ENCODE measurements around the gene ABHD12. TPM values are rescaled to one million over a fixed set of nuclear protein-coding genes. Genes with fewer than 3 reads are reported as not detected.
"Not testable (repeated sequence)": the region's sequence is repeated elsewhere in the genome, so short reads cannot be mapped to it uniquely, and the experiment has no call there.

ABHD12 gene
- total and polyA plus RNA-seq, 3 experiments from 2014 or later = 27.3 to 35.0 (median 27.6) TPM

GRCh38 chr20:25408170-25408547 lies 17.5 kb upstream of the ABHD12 start:
- Mint-ChIP-seq H3K4me3 (peak overlapping the region; percentile 90 to 94 (median 92)), H3K27me3 (no peaks in the 10 kb centered on the region), H3K4me1 (peaks cover 11 to 22% (median 14%) of the 10 kb centered on the region in 3 donors), H3K36me3 (peaks cover 2 to 6% (median 4%) of the 10 kb centered on the region in 3 donors), H3K27ac (peak overlapping the region; percentile 25 to 91 (median 74)), H3K9me3 (peaks cover 0 to 13% (median 8%) of the 10 kb centered on the region in 5 donors)
- H3K4me3 ChIP-seq (ENCODE audit: low read length) = peak overlapping the region; percentile 87
- CTCF ChIA-PET = interaction anchor here (2.1 to 2.8 kb wide), 2 partner anchors 9 to 113 kb away, joined by 8 to 11 read pairs; no protein-coding TSS in a partner anchor
- H3K36me3 ChIP-seq (ENCODE audit: insufficient read depth, low read length) = no peaks in the 10 kb centered on the region
- H3K9me3 ChIP-seq (ENCODE audit: low read length) = peaks cover 1% of the 10 kb centered on the region
- no peaks in the 10 kb centered on the region for H3K27me3 ChIP-seq (ENCODE audit: insufficient read depth, low read length, poor library complexity, severe bottlenecking)
- POLR2A ChIA-PET = interaction anchor here (1.5 to 1.6 kb wide), 2 partner anchors 17 to 213 kb away, joined by 6 to 7 read pairs; partner anchors contain the start of genes ABHD12 and ENTPD6
- peaks cover 11% of the 10 kb centered on the region for H3K4me1 ChIP-seq (ENCODE audit: insufficient read depth, low read length)
- peak overlapping the region; percentile 66 for H3K27ac ChIP-seq (ENCODE audit: low read depth, low read length)
- DNase-seq = no peak

DNA sequence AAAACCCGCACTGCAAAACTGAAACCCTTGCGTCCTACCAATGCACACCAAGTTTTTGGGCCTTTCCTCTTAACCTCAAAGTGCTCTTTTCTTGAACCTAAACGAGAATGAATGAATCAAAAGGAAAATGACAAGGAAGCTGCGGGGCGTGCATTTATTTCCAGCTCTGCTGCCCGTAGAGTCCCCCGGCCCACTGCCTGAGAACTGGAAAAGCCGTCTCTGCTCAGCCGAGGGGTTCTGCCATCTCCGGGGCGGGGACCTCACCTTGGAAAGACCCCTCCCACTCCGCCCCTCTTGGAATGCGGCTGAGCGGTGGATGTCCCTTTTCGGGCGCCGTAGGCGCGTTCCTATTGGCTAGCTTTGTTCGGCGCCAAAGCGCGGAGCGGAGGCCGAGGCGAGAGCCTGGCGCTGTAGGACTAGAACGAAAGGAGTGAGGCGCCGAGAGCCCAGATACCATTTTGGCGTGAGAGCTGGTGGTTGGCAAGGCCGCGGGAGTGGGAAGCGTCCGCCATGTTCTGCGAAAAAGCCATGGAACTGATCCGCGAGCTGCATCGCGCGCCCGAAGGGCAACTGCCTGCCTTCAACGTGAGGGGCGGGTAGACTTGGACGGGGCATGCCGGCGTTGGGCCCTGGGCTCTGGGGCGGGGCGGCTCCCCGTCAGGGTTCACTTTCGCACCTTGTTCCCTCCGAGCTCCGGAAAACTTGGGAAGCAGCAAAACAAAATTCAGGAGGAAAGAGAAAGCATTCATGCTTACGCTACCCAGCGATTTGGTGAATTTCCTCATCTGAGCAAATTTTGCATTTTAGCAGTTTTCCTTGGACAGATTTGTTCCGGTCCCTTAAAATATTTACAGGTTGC lies 16.9 kb upstream of the ABHD12 start, which contains the start of gene GINS1:
Gene GINS1 (plus strand): TSS at position 363 of the 859 bp plus-strand sequence. CDS start 148 bp downstream, at position 511.
- peak within 1 kb of the TSS; percentile 66 for H3K27ac ChIP-seq (ENCODE audit: low read depth, low read length)
- peak; percentile 58 to 80 (median 70) for DNase-seq
- H3K27ac Mint-ChIP-seq = peak within 1 kb of the TSS; percentile 53 to 91 (median 85)
- peaks cover 8% of the 10 kb centered on the region for H3K9me3 ChIP-seq (ENCODE audit: low read length)
- peaks cover 2 to 7% (median 5%) of the 10 kb centered on the region in 3 donors for H3K36me3 Mint-ChIP-seq
- H3K36me3 ChIP-seq (ENCODE audit: insufficient read depth, low read length) = no peaks in the 10 kb centered on the region
- peak within 1 kb of the TSS; percentile 90 to 94 (median 92) for H3K4me3 Mint-ChIP-seq
- POLR2A ChIA-PET = interaction anchor here (0.7 to 1.6 kb wide), 3 partner anchors 17 to 212 kb away, joined by 4 to 7 read pairs (median 6); partner anchors contain the start of genes ABHD12 and ENTPD6
- H3K4me3 ChIP-seq (ENCODE audit: low read length) = peak within 1 kb of the TSS; percentile 87
- H3K27me3 ChIP-seq (ENCODE audit: insufficient read depth, low read length, poor library complexity, severe bottlenecking) = no peaks in the 10 kb centered on the region
- H3K9me3 Mint-ChIP-seq = peaks cover 3 to 15% (median 14%) of the 10 kb centered on the region in 5 donors
- H3K4me1 Mint-ChIP-seq = peaks cover 11 to 22% (median 14%) of the 10 kb centered on the region in 3 donors
- no peaks in the 10 kb centered on the region for H3K27me3 Mint-ChIP-seq
- H3K4me1 ChIP-seq (ENCODE audit: insufficient read depth, low read length) = peaks cover 11% of the 10 kb centered on the region
- CTCF ChIA-PET = interaction anchor here (0.9 to 2.8 kb wide), 3 partner anchors 9 to 161 kb away, joined by 3 to 11 read pairs (median 8); no protein-coding TSS in a partner anchor

DNA sequence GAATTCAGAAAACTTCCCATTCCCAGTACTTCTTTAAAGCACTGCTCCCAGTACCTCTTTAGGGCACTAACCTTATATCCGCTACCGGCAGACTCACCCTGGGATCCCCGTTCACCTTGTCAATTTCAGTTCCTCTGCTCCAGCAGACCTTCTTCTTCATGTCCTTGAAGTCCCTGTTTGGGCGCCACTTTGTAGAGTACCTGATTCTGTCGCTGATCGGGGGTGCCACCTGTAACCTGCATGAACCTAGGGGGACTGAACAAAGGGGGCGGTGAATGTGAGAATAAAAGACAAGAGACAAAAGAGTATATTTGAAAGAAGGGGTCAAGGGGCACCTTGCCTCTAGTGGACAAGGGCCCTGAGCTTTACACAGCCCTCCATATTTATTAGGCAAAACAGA lies 11.9 kb upstream of the ABHD12 start:
- POLR2A ChIA-PET = no interaction called here
- no peaks in the 10 kb centered on the region for H3K36me3 ChIP-seq (ENCODE audit: insufficient read depth, low read length)

DNA sequence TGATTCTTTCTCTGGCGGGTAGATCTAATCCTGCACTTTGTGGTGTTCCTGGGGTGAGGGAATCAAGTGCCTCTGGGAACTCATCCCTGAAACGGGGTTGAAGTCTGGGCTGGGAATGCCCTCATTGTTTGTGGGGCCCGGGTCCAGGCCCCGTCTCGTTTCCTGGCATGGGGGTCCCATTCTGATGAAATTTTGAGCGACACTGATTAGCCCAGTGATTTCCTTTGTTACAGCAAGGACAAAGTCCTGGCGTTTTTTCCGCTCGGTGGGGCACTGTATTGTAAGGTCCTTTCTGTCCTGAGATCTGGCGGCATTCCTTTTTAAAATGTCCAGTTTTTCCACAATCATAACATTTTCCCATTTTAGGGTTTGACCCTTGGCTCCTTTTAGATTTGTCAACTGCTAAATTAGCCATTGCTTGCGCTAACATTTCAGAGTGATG lies 9.7 kb upstream of the ABHD12 start:
- H3K27ac ChIP-seq (ENCODE audit: low read depth, low read length); H3K4me3 ChIP-seq (ENCODE audit: low read length); H3K4me1 ChIP-seq (ENCODE audit: insufficient read depth, low read length); POLR2A ChIA-PET; H3K36me3 ChIP-seq (ENCODE audit: insufficient read depth, low read length); H3K4me1 Mint-ChIP-seq; H3K27me3 ChIP-seq (ENCODE audit: insufficient read depth, low read length, poor library complexity, severe bottlenecking); H3K27ac Mint-ChIP-seq; DNase-seq; H3K9me3 ChIP-seq (ENCODE audit: low read length); H3K4me3 Mint-ChIP-seq: not testable (repeated sequence)
- peaks cover 2 to 10% (median 3%) of the 10 kb centered on the region in 3 donors for H3K36me3 Mint-ChIP-seq
- peaks cover 3 to 17% of the 10 kb centered on the region in 2 donors for H3K27me3 Mint-ChIP-seq
- CTCF ChIA-PET = interaction anchor here (0.9 to 1.2 kb wide), 2 partner anchors 13 to 336 kb away, joined by 3 read pairs; no protein-coding TSS in a partner anchor
- peaks cover 6 to 23% (median 18%) of the 10 kb centered on the region in 5 donors for H3K9me3 Mint-ChIP-seq

More for the DNA sequence above, 11.9 kb upstream of the ABHD12 start:
- no peak for DNase-seq
- Mint-ChIP-seq H3K27ac (no peak overlapping the region), H3K27me3 (peaks cover 2 to 12% of the 10 kb centered on the region in 2 donors), H3K4me1 (peaks cover 5 to 8% (median 8%) of the 10 kb centered on the region in 3 donors), H3K9me3 (peaks cover 6 to 23% (median 18%) of the 10 kb centered on the region in 5 donors), H3K36me3 (peaks cover 2 to 10% (median 4%) of the 10 kb centered on the region in 3 donors), H3K4me3 (peak overlapping the region in 1 of 7 donors; percentile 66)
- H3K4me1 ChIP-seq (ENCODE audit: insufficient read depth, low read length) = no peaks in the 10 kb centered on the region
- CTCF ChIA-PET = no interaction called here
- H3K4me3 ChIP-seq (ENCODE audit: low read length) = no peak overlapping the region
- no peaks in the 10 kb centered on the region for H3K27me3 ChIP-seq (ENCODE audit: insufficient read depth, low read length, poor library complexity, severe bottlenecking)
- H3K9me3 ChIP-seq (ENCODE audit: low read length) = peaks cover 9% of the 10 kb centered on the region
- H3K27ac ChIP-seq (ENCODE audit: low read depth, low read length) = no peak overlapping the region

DNA sequence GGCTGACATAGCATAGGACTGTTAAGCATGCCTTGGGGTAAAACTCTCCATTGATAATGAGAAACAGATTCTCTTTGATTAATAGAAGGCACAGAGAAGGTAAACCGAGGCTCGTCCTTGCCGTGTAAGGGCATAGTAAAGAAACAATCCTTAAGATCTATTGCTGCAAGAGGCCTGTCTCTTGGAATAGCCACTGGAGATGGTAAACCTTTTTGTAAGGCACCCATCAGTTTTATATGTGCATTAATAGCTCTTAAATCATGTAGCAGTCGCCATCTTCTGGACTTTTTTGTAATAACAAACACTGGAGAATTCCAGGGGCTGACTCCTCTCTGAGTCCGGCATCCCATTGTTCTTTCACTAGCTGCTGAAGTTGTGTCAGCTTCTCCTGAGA lies 8.4 kb upstream of the ABHD12 start:
- no peak overlapping the region for H3K27ac Mint-ChIP-seq
- H3K4me3 Mint-ChIP-seq = no peak overlapping the region
- no peaks in the 10 kb centered on the region for H3K36me3 ChIP-seq (ENCODE audit: insufficient read depth, low read length)
- ChIA-PET CTCF (interaction anchor here (0.7 to 2.1 kb wide), 9 partner anchors 8 to 444 kb away, joined by 3 to 8 read pairs (median 3); partner anchors contain the start of gene GINS1), POLR2A (no interaction called here)
- DNase-seq = peak in 2 of 5 donors; percentile 36 to 38
- H3K27ac ChIP-seq (ENCODE audit: low read depth, low read length) = no peak overlapping the region
- H3K9me3 ChIP-seq (ENCODE audit: low read length) = peaks cover 9% of the 10 kb centered on the region
- H3K4me1 ChIP-seq (ENCODE audit: insufficient read depth, low read length) = no peaks in the 10 kb centered on the region
- H3K27me3 Mint-ChIP-seq = peaks cover 3 to 17% of the 10 kb centered on the region in 2 donors
- H3K4me1 Mint-ChIP-seq = no peaks in the 10 kb centered on the region
- no peak overlapping the region for H3K4me3 ChIP-seq (ENCODE audit: low read length)
- peaks cover 2 to 10% (median 3%) of the 10 kb centered on the region in 3 donors for H3K36me3 Mint-ChIP-seq
- H3K27me3 ChIP-seq (ENCODE audit: insufficient read depth, low read length, poor library complexity, severe bottlenecking) = no peaks in the 10 kb centered on the region
- H3K9me3 Mint-ChIP-seq = peaks cover 6 to 20% (median 16%) of the 10 kb centered on the region in 5 donors

DNA sequence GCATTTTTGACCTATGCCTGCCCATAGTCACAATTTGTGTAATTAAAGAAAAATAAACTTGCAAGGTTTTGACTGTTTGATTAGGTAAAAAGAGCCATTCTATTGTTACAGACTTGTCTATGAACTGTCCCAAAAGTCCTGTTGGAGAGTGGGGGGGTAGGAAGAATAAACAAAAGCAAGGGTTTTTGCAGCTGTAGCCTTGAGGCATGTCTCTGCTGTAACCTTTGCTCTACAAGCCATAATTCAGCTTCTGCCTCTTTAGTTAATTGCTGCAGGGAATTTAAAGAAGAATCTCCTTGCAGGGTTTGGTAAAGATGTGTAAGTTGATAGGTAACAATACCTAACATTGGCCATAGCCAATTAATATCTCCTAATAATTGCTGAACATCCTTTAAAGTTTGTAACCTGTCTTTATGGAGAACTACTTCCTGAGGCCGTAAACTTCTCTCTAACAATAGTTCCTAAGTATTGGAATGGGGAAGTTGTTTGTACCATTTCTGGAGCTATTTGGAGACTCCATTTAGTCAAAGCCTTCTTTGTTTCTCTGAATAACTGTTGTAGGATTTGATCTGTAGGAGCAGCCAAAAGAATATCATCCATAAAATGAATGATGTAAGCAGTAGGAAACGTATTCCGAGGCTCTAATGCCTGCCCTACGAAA lies 7.9 kb upstream of the ABHD12 start:
- Mint-ChIP-seq H3K27me3 (peaks cover 3 to 17% of the 10 kb centered on the region in 2 donors), H3K4me1 (no peaks in the 10 kb centered on the region), H3K4me3 (no peak overlapping the region), H3K36me3 (peaks cover 2 to 8% (median 3%) of the 10 kb centered on the region in 3 donors), H3K27ac (no peak overlapping the region), H3K9me3 (peaks cover 4 to 17% (median 14%) of the 10 kb centered on the region in 5 donors)
- ChIA-PET CTCF (interaction anchor here (1.0 to 2.1 kb wide), 8 partner anchors 9 to 443 kb away, joined by 3 to 8 read pairs (median 4); partner anchors contain the start of genes GINS1 and PYGB), POLR2A (no interaction called here)
- DNase-seq = no peak
- H3K4me1 ChIP-seq (ENCODE audit: insufficient read depth, low read length) = no peaks in the 10 kb centered on the region
- H3K4me3 ChIP-seq (ENCODE audit: low read length) = no peak overlapping the region
- H3K36me3 ChIP-seq (ENCODE audit: insufficient read depth, low read length) = no peaks in the 10 kb centered on the region
- H3K9me3 ChIP-seq (ENCODE audit: low read length) = peaks cover 9% of the 10 kb centered on the region
- no peaks in the 10 kb centered on the region for H3K27me3 ChIP-seq (ENCODE audit: insufficient read depth, low read length, poor library complexity, severe bottlenecking)
- H3K27ac ChIP-seq (ENCODE audit: low read depth, low read length) = no peak overlapping the region

DNA sequence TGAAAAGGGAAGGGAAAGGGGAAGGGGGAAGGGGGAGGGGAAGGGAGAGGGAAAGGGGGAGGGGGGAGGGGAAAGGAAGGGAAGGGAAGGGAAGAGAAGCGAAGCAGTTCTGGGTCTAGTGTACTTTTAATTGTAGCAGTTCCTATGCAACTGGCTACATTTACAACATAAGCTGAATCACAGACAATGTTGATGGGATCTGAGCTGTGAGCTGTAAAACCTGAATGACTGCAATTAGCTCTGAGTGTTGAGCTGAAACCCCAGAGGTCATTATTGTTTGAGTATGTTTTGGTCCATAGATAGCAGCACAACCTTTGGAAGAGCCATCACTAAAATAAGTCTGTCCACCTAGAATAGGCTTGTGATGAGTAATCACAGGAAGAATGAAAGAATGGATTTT lies 7.2 kb upstream of the ABHD12 start:
- DNase-seq = no peak
- H3K36me3 Mint-ChIP-seq = peaks cover 0 to 3% (median 0%) of the 10 kb centered on the region in 3 donors
- peaks cover 0 to 10% (median 7%) of the 10 kb centered on the region in 5 donors for H3K9me3 Mint-ChIP-seq
- H3K4me3 ChIP-seq (ENCODE audit: low read length) = no peak overlapping the region
- CTCF ChIA-PET = interaction anchor here (1.3 to 2.1 kb wide), 3 partner anchors 8 to 150 kb away, joined by 3 to 8 read pairs (median 4); partner anchors contain the start of genes GINS1 and PYGB
- no peak overlapping the region for H3K4me3 Mint-ChIP-seq
- H3K36me3 ChIP-seq (ENCODE audit: insufficient read depth, low read length) = no peaks in the 10 kb centered on the region
- peaks cover 3 to 17% of the 10 kb centered on the region in 2 donors for H3K27me3 Mint-ChIP-seq
- H3K4me1 ChIP-seq (ENCODE audit: insufficient read depth, low read length) = no peaks in the 10 kb centered on the region
- no peak overlapping the region for H3K27ac ChIP-seq (ENCODE audit: low read depth, low read length)
- H3K27me3 ChIP-seq (ENCODE audit: insufficient read depth, low read length, poor library complexity, severe bottlenecking) = no peaks in the 10 kb centered on the region
- no peaks in the 10 kb centered on the region for H3K4me1 Mint-ChIP-seq
- H3K27ac Mint-ChIP-seq = no peak overlapping the region
- POLR2A ChIA-PET = no interaction called here
- H3K9me3 ChIP-seq (ENCODE audit: low read length) = peaks cover 5% of the 10 kb centered on the region

Data from CD8-positive, alpha-beta memory T cell (primary cell).